ENCODE data around the gene ZNF570.
A peak's percentile ranks its signal among the peaks of the same experiment; 100 is the strongest.

Gene ZNF570

GRCh38 chr19:37513397-37513796 lies 44.2 kb downstream of the ZNF570 start:
- Histone ChIP-seq H3K9ac (ENCODE audit: low read depth, low read length, poor library complexity, severe bottlenecking) (peak overlapping the region; percentile 61), H3K9me3 (ENCODE audit: insufficient read depth, low read depth, low read length) (no peaks in the 10 kb centered on the region), H3K4me3 (ENCODE audit: low read length, poor library complexity, severe bottlenecking) (peak overlapping the region; percentile 54), H3K79me2 (ENCODE audit: insufficient read depth, low read length) (peaks cover 5% of the 10 kb centered on the region; the same call in 1 of the 2 replicates), H3K27me3 (ENCODE audit: insufficient read depth, low read length, poor library complexity, severe bottlenecking) (no peaks in the 10 kb centered on the region), H2AFZ (ENCODE audit: low read length) (no peak overlapping the region), H3F3A (ENCODE audit: low read depth) (no peaks in the 10 kb centered on the region; the same call in 1 of the 2 replicates), H3K36me3 (ENCODE audit: insufficient read depth, low read length) (peaks cover 3% of the 10 kb centered on the region; the same call in 1 of the 2 replicates), H3K9me2 (replicated peaks; ENCODE audit: low read depth, low read length) (no peaks in the 10 kb centered on the region), H3K4me2 (ENCODE audit: low read depth, low read length, poor library complexity, severe bottlenecking) (peak overlapping the region; percentile 78), H3K4me1 (ENCODE audit: insufficient read depth, low read length, poor library complexity, severe bottlenecking) (peaks cover 19% of the 10 kb centered on the region), H4K20me1 (ENCODE audit: insufficient read depth, low read length, poor library complexity, severe bottlenecking) (no peaks in the 10 kb centered on the region)
- no peak for TF ChIP-seq CTCF (conservative IDR thresholded peaks at IDR 0.05; ENCODE audit: low read length)
- TF ChIP-seq EZH2phosphoT487 (IDR thresholded peaks at IDR 0.05; ENCODE audit: borderline replicate concordance) = no peak

- Histone ChIP-seq H3K36me3 (ENCODE audit: insufficient read depth, low read length) (peaks cover 29% of the 10 kb centered on the region; the same call in 1 of the 2 replicates), H3K79me2 (ENCODE audit: insufficient read depth, low read length) (no peaks in the 10 kb centered on the region), H3K4me1 (ENCODE audit: insufficient read depth, low read length, poor library complexity, severe bottlenecking) (no peaks in the 10 kb centered on the region), H3F3A (ENCODE audit: low read depth) (no peaks in the 10 kb centered on the region), H3K9me2 (replicated peaks; ENCODE audit: low read depth, low read length) (no peaks in the 10 kb centered on the region), H2AFZ (ENCODE audit: low read length) (no peak overlapping the region), H3K9me3 (ENCODE audit: insufficient read depth, low read depth, low read length) (no peaks in the 10 kb centered on the region; the same call in 1 of the 2 replicates), H3K4me2 (ENCODE audit: low read depth, low read length, poor library complexity, severe bottlenecking) (no peak overlapping the region), H3K4me3 (ENCODE audit: low read length, poor library complexity, severe bottlenecking) (no peak overlapping the region), H3K27me3 (ENCODE audit: insufficient read depth, low read length, poor library complexity, severe bottlenecking) (no peaks in the 10 kb centered on the region), H4K20me1 (ENCODE audit: insufficient read depth, low read length, poor library complexity, severe bottlenecking) (no peaks in the 10 kb centered on the region), H3K9ac (ENCODE audit: low read depth, low read length, poor library complexity, severe bottlenecking) (no peak overlapping the region)
- TF ChIP-seq CTCF (conservative IDR thresholded peaks at IDR 0.05; ENCODE audit: low read length) (no peak), EZH2phosphoT487 (IDR thresholded peaks at IDR 0.05; ENCODE audit: borderline replicate concordance) (no peak)
These were observed 50.7 kb downstream of the ZNF570 start for GRCh38 chr19:37519890-37520289.

DNA sequence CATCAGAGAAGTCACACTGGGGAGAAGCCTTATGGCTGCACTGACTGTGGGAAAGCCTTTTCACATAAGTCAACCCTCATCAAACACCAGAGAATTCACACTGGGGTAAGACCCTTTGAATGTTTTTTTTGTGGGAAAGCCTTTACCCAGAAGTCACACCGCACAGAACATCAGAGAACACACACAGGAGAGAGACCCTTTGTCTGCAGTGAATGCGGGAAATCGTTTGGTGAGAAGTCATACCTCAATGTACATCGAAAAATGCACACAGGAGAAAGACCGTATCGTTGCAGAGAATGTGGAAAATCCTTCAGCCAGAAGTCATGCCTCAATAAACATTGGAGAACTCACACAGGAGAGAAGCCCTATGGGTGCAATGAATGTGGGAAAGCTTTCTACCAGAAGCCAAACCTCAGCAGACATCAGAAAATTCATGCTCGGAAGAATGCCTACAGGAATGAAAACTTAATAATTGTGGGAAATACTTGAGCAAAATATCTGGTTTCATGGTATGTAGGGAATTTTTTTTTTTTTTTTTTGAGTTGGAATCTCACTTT lies 68.3 kb downstream of the ZNF570 start:
- H4K20me1 ChIP-seq (ENCODE audit: insufficient read depth, low read length, poor library complexity, severe bottlenecking) = no peaks in the 10 kb centered on the region
- TF ChIP-seq CTCF (conservative IDR thresholded peaks at IDR 0.05; ENCODE audit: low read length) = no peak
- no peaks in the 10 kb centered on the region for H3K9me2 ChIP-seq (replicated peaks; ENCODE audit: low read depth, low read length)
- no peak overlapping the region for H2AFZ ChIP-seq (ENCODE audit: low read length)
- H3K9ac ChIP-seq (ENCODE audit: low read depth, low read length, poor library complexity, severe bottlenecking) = no peak overlapping the region
- no peaks in the 10 kb centered on the region for H3K79me2 ChIP-seq (ENCODE audit: insufficient read depth, low read length)
- peaks cover 29% of the 10 kb centered on the region for H3K9me3 ChIP-seq (ENCODE audit: insufficient read depth, low read depth, low read length)
- H3K27me3 ChIP-seq (ENCODE audit: insufficient read depth, low read length, poor library complexity, severe bottlenecking) = no peaks in the 10 kb centered on the region
- no peak overlapping the region for H3K4me2 ChIP-seq (ENCODE audit: low read depth, low read length, poor library complexity, severe bottlenecking)
- no peak overlapping the region for H3K4me3 ChIP-seq (ENCODE audit: low read length, poor library complexity, severe bottlenecking)
- H3F3A ChIP-seq (ENCODE audit: low read depth) = no peaks in the 10 kb centered on the region
- H3K36me3 ChIP-seq (ENCODE audit: insufficient read depth, low read length) = peaks cover 52% of the 10 kb centered on the region
- no peaks in the 10 kb centered on the region for H3K4me1 ChIP-seq (ENCODE audit: insufficient read depth, low read length, poor library complexity, severe bottlenecking)
